HG03457 (cell line): Measurements from ENCODE around the gene UTS2R.
"Not testable (repeated sequence)": the region's sequence is repeated elsewhere in the genome, so short reads cannot be mapped to it uniquely, and the experiment has no call there.

Source experiments
- ATAC-seq: cut with Tn5 transposase; IDR thresholded peaks from one replicate; pipeline ENCODE4 v1.9.1; 2021; ENCODE audit warnings: moderate number of reproducible peaks; ENCODE audit not compliant: unreplicated experiment

UTS2R gene

DNA sequence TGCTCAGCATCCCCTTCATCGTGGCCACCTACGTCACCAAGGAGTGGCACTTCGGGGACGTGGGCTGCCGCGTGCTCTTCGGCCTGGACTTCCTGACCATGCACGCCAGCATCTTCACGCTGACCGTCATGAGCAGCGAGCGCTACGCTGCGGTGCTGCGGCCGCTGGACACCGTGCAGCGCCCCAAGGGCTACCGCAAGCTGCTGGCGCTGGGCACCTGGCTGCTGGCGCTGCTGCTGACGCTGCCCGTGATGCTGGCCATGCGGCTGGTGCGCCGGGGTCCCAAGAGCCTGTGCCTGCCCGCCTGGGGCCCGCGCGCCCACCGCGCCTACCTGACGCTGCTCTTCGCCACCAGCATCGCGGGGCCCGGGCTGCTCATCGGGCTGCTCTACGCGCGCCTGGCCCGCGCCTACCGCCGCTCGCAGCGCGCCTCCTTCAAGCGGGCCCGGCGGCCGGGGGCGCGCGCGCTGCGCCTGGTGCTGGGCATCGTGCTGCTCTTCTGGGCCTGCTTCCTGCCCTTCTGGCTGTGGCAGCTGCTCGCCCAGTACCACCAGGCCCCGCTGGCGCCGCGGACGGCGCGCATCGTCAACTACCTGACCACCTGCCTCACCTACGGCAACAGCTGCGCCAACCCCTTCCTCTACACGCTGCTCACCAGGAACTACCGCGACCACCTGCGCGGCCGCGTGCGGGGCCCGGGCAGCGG is 3.2 kb downstream of the UTS2R start:
- no peak for ATAC-seq

DNA sequence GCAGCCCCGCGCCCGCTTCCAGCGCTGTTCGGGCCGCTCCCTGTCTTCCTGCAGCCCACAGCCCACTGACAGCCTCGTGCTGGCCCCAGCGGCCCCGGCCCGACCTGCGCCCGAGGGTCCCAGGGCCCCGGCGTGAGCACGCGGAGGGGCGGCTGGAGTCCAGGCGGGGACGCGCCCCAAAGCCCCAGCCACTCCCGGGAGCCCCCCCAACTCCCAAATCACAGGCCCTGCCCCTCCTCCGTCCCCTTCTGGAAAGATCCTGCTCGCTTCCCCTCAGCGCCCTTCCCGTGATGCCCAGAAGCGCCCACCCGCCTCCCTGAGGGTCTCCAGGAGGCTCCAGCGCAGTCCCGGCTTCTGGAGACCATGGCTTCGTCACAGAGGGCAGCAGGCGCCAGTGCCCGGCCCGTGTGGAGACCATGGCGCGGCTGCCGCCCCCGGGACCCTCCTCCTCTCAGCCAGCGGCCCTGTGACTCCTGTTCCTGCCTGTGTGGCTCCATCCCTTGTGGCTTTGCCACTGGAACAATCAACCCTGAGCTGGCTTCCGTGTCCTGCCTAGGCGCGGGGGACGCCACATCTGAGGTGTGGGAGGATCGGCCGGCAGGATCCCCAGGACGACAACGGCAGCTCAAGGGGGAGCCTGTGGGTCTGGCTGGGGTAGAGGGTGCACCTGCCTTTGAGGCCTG is 3.9 kb downstream of the UTS2R start:
- no peak for ATAC-seq

GRCh38 chr17:82376042-82376730 is 4.6 kb downstream of the UTS2R start:
- ATAC-seq: no peak

DNA sequence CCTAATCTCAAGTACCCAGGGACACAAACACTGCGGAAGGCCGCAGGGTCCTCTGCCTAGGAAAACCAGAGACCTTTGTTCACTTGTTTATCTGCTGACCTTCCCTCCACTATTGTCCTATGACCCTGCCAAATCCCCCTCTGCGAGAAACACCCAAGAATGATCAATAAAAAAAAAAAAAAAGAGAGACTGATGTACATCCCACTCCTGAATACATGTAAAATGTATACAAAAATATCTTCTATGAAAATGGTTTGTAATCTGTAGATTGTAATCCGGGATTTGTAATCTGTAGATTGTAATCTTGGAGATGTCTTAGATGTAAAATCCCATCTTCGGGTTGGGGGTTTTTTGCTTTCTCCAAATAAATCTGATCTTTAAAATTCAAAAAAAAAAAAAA is 5.7 kb downstream of the UTS2R start:
- ATAC-seq: not testable (repeated sequence)

GRCh38 chr17:82377924-82378740 is 6.6 kb downstream of the UTS2R start:
- no peak for ATAC-seq

- no peak for ATAC-seq
These were observed 7.1 kb downstream of the UTS2R start for GRCh38 chr17:82378741-82379021.

- no peak for ATAC-seq
These were observed 9.5 kb downstream of the UTS2R start for GRCh38 chr17:82380860-82381702.

GRCh38 chr17:82381703-82382009 is 10.1 kb downstream of the UTS2R start:
- ATAC-seq: not testable (repeated sequence)

GRCh38 chr17:82382220-82382932 is 10.8 kb downstream of the UTS2R start:
- not testable (repeated sequence) for ATAC-seq

DNA sequence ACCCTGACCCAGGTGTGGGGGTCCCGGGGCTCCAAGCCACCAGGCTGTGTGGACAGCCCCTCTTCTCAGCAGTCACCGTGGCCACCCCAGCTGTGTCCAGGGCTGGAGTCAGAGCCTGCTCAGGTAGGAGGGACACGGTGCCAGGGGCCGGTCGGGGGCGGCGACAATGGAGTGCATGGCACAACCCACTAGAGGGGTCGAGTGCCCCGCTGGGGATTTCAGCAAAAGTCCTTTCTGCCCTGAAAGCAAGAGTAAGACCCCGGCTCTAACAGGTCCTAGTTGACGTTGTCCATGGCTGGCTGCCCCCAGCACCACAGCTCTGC is 11.3 kb downstream of the UTS2R start:
- no peak for ATAC-seq

DNA sequence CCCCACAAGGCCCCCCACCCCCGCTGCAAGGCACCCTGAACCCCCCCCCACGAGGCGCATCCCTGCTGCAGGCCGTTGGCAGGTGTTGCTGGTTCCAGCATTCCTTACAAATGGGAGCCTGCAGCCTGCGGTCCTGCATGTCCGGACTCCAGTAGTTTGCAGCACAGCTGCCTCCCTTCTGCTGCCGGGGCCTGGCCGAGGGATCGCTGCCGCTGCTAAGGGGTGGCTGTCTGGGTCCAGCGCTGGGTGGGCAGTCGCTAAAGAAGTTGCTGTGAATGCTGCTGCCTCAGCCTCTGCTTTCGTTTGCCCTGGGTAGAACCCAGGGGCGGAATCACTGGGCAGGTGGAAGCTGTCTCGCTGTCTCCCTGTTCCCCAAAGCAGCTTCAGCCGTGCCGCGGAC is 11.8 kb downstream of the UTS2R start:
- no peak for ATAC-seq

GRCh38 chr17:82384051-82384729 is 12.6 kb downstream of the UTS2R start:
- ATAC-seq: no peak

GRCh38 chr17:82384730-82385481 is 13.3 kb downstream of the UTS2R start:
- no peak for ATAC-seq

GRCh38 chr17:82385559-82386254 is 14.1 kb downstream of the UTS2R start:
- ATAC-seq: no peak

- ATAC-seq: no peak
These were observed 14.8 kb downstream of the UTS2R start for GRCh38 chr17:82386255-82386831.

DNA sequence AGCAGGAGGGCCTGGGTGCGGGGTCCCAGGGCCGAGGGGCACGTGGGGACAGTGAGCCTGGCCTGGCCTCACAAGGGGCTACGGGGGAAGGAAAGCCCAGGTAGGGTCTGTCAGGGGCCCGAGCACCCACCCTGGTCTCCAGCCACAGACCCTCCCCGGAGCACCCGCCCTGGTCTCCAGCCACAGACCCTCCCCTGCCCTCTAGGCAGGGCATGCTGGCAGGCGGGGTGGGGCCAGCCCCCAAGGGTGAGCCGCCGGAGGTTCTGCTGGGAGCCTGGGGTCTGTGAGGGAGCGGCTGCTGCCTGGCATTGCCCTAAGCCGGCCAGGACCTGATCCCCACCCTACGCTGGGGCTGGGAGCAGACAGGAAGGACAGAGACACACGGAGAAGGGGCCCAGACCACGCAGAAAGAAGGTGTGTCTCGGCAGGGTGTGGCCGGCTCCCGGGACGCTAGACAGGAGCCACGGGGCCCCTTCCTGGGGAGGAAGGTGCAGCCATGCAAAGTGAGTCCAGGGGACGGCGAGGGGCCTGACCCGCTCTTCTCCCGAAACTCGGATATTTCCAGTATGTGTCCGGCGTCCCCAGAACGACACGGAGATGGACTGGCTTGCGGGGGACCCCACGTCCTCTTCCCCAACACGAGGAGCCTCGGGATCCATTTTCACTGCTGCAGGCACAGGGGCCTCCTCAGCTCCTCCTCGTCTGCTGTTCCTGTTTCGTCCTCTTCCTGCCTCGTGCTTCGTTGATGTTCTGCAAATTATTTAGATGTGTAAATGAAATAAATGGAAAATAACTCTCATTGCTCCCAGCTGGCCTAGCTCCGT is 15.5 kb downstream of the UTS2R start:
- no peak for ATAC-seq

GRCh38 chr17:82387705-82388106 is 16.1 kb downstream of the UTS2R start:
- ATAC-seq: no peak
